Suprapubic skin (tissue), 4 donors: Measurements from ENCODE around the gene LHFPL3. TPM values are rescaled to one million over a fixed set of nuclear protein-coding genes. Genes with fewer than 3 reads are reported as not detected.

Source experiments
- DNase-seq, 2 donors: peaks; one replicate each; pipeline ENCODE4 v3.0.0-alpha.2; 2019; ENCODE audit warnings: low spot score in 2 of 2
- H3K27ac ChIP-seq: fragments of 200-600 bp; sonication (generic); one replicate; pipeline ENCODE4 v1.5.1; 2019
- H3K27me3 ChIP-seq: fragments of 200-600 bp; sonication (generic); one replicate; pipeline ENCODE4 v1.5.1; 2019
- H3K36me3 ChIP-seq: fragments of 200-600 bp; sonication (generic); one replicate; pipeline ENCODE4 v1.5.1; 2019
- H3K4me1 ChIP-seq: fragments of 200-600 bp; sonication (generic); one replicate; pipeline ENCODE4 v1.5.1; 2019
- H3K4me3 ChIP-seq: fragments of 200-600 bp; sonication (generic); one replicate; pipeline ENCODE4 v1.5.1; 2019; ENCODE audit warnings: mild to moderate bottlenecking
- H3K9me3 ChIP-seq: fragments of 200-600 bp; sonication (generic); one replicate; pipeline ENCODE4 v1.5.1; 2019
- CTCF ChIP-seq, 2 donors: fragments of 200-600 bp in 1 of 2; fragments of 450-650 bp in 1 of 2; sonication (generic) in 1 of 2; IDR thresholded peaks; one replicate each; pipeline ENCODE4 v1.5.1; 2016 to 2019; ENCODE audit warnings: antibody characterized with exemption in 2 of 2, mild to moderate bottlenecking in 1 of 2, moderate library complexity in 1 of 2
- EP300 ChIP-seq: sonication (generic); formaldehyde crosslinking; IDR thresholded peaks from one replicate; pipeline ENCODE4 v1.6.1; 2017; ENCODE audit warnings: antibody characterized with exemption
- POLR2A ChIP-seq, 2 donors: fragments of 450-650 bp; IDR thresholded peaks; one replicate each; pipeline ENCODE4 v1.6.1; 2017; ENCODE audit warnings: antibody characterized with exemption in 2 of 2, mild to moderate bottlenecking in 2 of 2, moderate library complexity in 2 of 2
- POLR2AphosphoS5 ChIP-seq, 3 donors: sonication (generic); formaldehyde crosslinking; IDR thresholded peaks; one replicate each; pipeline ENCODE4 v1.6.1; 2017; ENCODE audit warnings: antibody characterized with exemption in 3 of 3
- WGBS: methylation state at CpG from one replicate; pipeline ENCODE4 v1.1.5; 2018; 5-methylcytosine and 5-hydroxymethylcytosine counted together
- total RNA-seq, 4 donors: library from RNA; depleted of rRNA; stranded (reverse); fragments of >200 nt; gene quantifications; one replicate each; pipeline ENCODE4 v1.1.0, GENCODE V29; 2016

The LHFPL3 gene
- total RNA-seq, 4 donors from 2014 or later, result not detected

GRCh38 chr7:104843198-104843597 lies 514.8 kb downstream of the LHFPL3 start:
- no peaks in the 10 kb centered on the region for H3K4me1 ChIP-seq
- H3K27ac ChIP-seq, result no peak overlapping the region
- DNase-seq, result no peak
- H3K4me3 ChIP-seq, result no peak overlapping the region
- no peaks in the 10 kb centered on the region for H3K36me3 ChIP-seq
- 62% methylated on average over 5 of the region's 5 CpGs for WGBS
- TF ChIP-seq EP300 (no peak), CTCF (IDR thresholded peaks at IDR 0.05) (no peak), POLR2A (IDR thresholded peaks at IDR 0.05) (no peak), POLR2AphosphoS5 (IDR thresholded peaks at IDR 0.05) (no peak)
- peaks cover 4% of the 10 kb centered on the region for H3K27me3 ChIP-seq
- H3K9me3 ChIP-seq, result no peaks in the 10 kb centered on the region

GRCh38 chr7:104845557-104845956 lies 517.2 kb downstream of the LHFPL3 start:
- TF ChIP-seq POLR2AphosphoS5 (IDR thresholded peaks at IDR 0.05) (no peak), CTCF (IDR thresholded peaks at IDR 0.05) (no peak), POLR2A (IDR thresholded peaks at IDR 0.05) (no peak)
- Histone ChIP-seq H3K9me3 (no peaks in the 10 kb centered on the region), H3K4me1 (no peaks in the 10 kb centered on the region), H3K4me3 (no peak overlapping the region), H3K27ac (no peak overlapping the region), H3K27me3 (no peaks in the 10 kb centered on the region), H3K36me3 (no peaks in the 10 kb centered on the region)
- 67% methylated on average over 5 of the region's 5 CpGs for WGBS
- DNase-seq, result no peak

- no peaks in the 10 kb centered on the region for H3K9me3 ChIP-seq
- H3K36me3 ChIP-seq, result no peaks in the 10 kb centered on the region
- 92% methylated on average over 1 of the region's 1 CpG for WGBS
- H3K4me3 ChIP-seq, result no peak overlapping the region
- H3K27ac ChIP-seq, result no peak overlapping the region
- DNase-seq, result no peak
- TF ChIP-seq EP300, result no peak
- no peak for TF ChIP-seq CTCF (IDR thresholded peaks at IDR 0.05)
- TF ChIP-seq POLR2AphosphoS5 (IDR thresholded peaks at IDR 0.05), result no peak
- TF ChIP-seq POLR2A (IDR thresholded peaks at IDR 0.05), result no peak
- no peaks in the 10 kb centered on the region for H3K27me3 ChIP-seq
- no peaks in the 10 kb centered on the region for H3K4me1 ChIP-seq
These were observed 518.3 kb downstream of the LHFPL3 start for GRCh38 chr7:104846731-104847130.

GRCh38 chr7:104848138-104848990 lies 520.0 kb downstream of the LHFPL3 start:
- no peak for TF ChIP-seq EP300
- TF ChIP-seq POLR2AphosphoS5 (IDR thresholded peaks at IDR 0.05), result no peak
- no peak for TF ChIP-seq POLR2A (IDR thresholded peaks at IDR 0.05)
- TF ChIP-seq CTCF (IDR thresholded peaks at IDR 0.05), result peak; percentile 56 to 75

GRCh38 chr7:104850374-104850773 lies 522.0 kb downstream of the LHFPL3 start:
- Histone ChIP-seq H3K36me3 (no peaks in the 10 kb centered on the region), H3K27ac (no peak overlapping the region), H3K4me1 (no peaks in the 10 kb centered on the region), H3K4me3 (no peak overlapping the region), H3K27me3 (no peaks in the 10 kb centered on the region), H3K9me3 (no peaks in the 10 kb centered on the region)
- 86% methylated on average over 1 of the region's 1 CpG for WGBS
- DNase-seq, result no peak
- TF ChIP-seq EP300 (no peak), POLR2AphosphoS5 (IDR thresholded peaks at IDR 0.05) (no peak), POLR2A (IDR thresholded peaks at IDR 0.05) (no peak), CTCF (IDR thresholded peaks at IDR 0.05) (no peak)

More at GRCh38 chr7:104848138-104848990, 520.0 kb downstream of the LHFPL3 start:
- no peak for DNase-seq
- no peaks in the 10 kb centered on the region for H3K27me3 ChIP-seq
- H3K36me3 ChIP-seq, result no peaks in the 10 kb centered on the region
- 59% methylated on average over 7 of the region's 7 CpGs for WGBS
- no peaks in the 10 kb centered on the region for H3K9me3 ChIP-seq
- H3K27ac ChIP-seq, result no peak overlapping the region
- no peak overlapping the region for H3K4me3 ChIP-seq
- H3K4me1 ChIP-seq, result no peaks in the 10 kb centered on the region
